Spleen (tissue), 11 donors: ENCODE data around the gene CD164. TPM values are rescaled to one million over a fixed set of nuclear protein-coding genes. Genes with fewer than 3 reads are reported as not detected.

ENCODE experiments used
- DNase-seq: peaks from one replicate; pipeline ENCODE4 v3.0.0-alpha.2; 2020
- H3K27ac ChIP-seq, 8 donors: fragments of 200-600 bp; sonication (generic) in 7 of 8; 1 replicate in 4 of 8; 2 replicates in 4 of 8; pipeline versions ENCODE4 v1.5.0 to v1.8.0; 2016 to 2021; ENCODE audit warnings: inconsistent platforms in 4 of 8, mild to moderate bottlenecking in 4 of 8, moderate library complexity in 1 of 8
- H3K27me3 ChIP-seq, 7 donors: fragments of 200-600 bp; sonication (generic) in 6 of 7; replicated peaks in 1 of 7; 1 replicate in 4 of 7; 2 replicates in 3 of 7; pipeline versions ENCODE4 v1.5.0 to v1.8.0; 2016 to 2021; ENCODE audit warnings: inconsistent platforms in 3 of 7, mild to moderate bottlenecking in 1 of 7
- H3K36me3 ChIP-seq, 6 donors: fragments of 200-600 bp; sonication (generic) in 5 of 6; 1 replicate in 4 of 6; 2 replicates in 2 of 6; pipeline versions ENCODE4 v1.5.0 to v1.8.0; 2016 to 2021; ENCODE audit warnings: inconsistent platforms in 2 of 6
- H3K4me1 ChIP-seq, 6 donors: fragments of 200-600 bp; sonication (generic) in 5 of 6; 1 replicate in 3 of 6; 2 replicates in 3 of 6; pipeline versions ENCODE4 v1.5.0 to v1.8.0; 2016 to 2021; ENCODE audit warnings: inconsistent platforms in 3 of 6
- H3K4me3 ChIP-seq, 8 donors: fragments of 200-600 bp; sonication (generic) in 7 of 8; 1 replicate in 4 of 8; 2 replicates in 4 of 8; pipeline versions ENCODE4 v1.5.0 to v1.8.0; 2016 to 2021; ENCODE audit warnings: inconsistent platforms in 4 of 8, mild to moderate bottlenecking in 4 of 8, moderate library complexity in 2 of 8
- H3K9me3 ChIP-seq, 8 donors: fragments of 200-600 bp; sonication (generic) in 7 of 8; 1 replicate in 4 of 8; 2 replicates in 4 of 8; pipeline versions ENCODE4 v1.5.0 to v1.8.0; 2016 to 2021; ENCODE audit warnings: inconsistent platforms in 4 of 8
- POLR2A ChIP-seq, 3 donors: fragments of 450-650 bp; IDR thresholded peaks; one replicate each; pipeline ENCODE4 v1.5.1; 2017; ENCODE audit warnings: antibody characterized with exemption in 3 of 3, mild to moderate bottlenecking in 1 of 3
- POLR2AphosphoS5 ChIP-seq, 3 donors: sonication (generic); formaldehyde crosslinking; IDR thresholded peaks; one replicate each; pipeline ENCODE4 v1.5.1; 2017; ENCODE audit warnings: antibody characterized with exemption in 3 of 3
- WGBS, 5 donors: extraction: QIAGEN DNeasy Blood & Tissue Kit in 3 of 5; methylation state at CpG; one replicate each; pipeline versions ENCODE4 v1.1.5 to v1.1.7; 2013 to 2018; 5-methylcytosine and 5-hydroxymethylcytosine counted together
- intact Hi-C: fragments of 100-400 bp; cut with DNase I; formaldehyde crosslinking; loops from one replicate; pipeline ENCODE4 v1.15.0; 2023; ENCODE audit warnings: low total_unique reads
- polyA plus RNA-seq, 3 donors: library from polyadenylated mRNA; stranded (reverse); fragments of 200-250 nt; gene quantifications; one replicate each; pipeline ENCODE4 v1.2.1, GENCODE V29; 2013
- total RNA-seq, 7 donors: library from RNA; depleted of rRNA in 3 of 7; stranded (reverse); fragments of >200 nt in 3 of 7; fragmentation: NEBNext Ultra II Directional in 4 of 7; extraction: Animal tissue kit (Norgen Biotek cat#: 25700) in 4 of 7; gene quantifications; one replicate each; pipeline versions ENCODE4 v1.1.0 to v1.2.1, GENCODE V29; 2016 to 2021
- TF ChIP-seq, protein P1 (sequence below), 11 experiments: fragments of 200-600 bp in 7 of 11; fragments of 450-650 bp in 4 of 11; sonication (generic) in 4 of 11; IDR thresholded peaks in 8 of 11; conservative IDR thresholded peaks in 3 of 11; 1 replicate in 7 of 11; 2 replicates in 4 of 11; pipeline versions ENCODE4 v1.4.0 to v1.8.0; 2016 to 2021; ENCODE audit warnings: antibody characterized with exemption in 11 of 11, inconsistent platforms in 4 of 11, mild to moderate bottlenecking in 1 of 11
- donor health status: healthy with polysubstance abuse.
- donor health status: DM: no; HTN: no; CAD: no; lungs with moderate emphysema.
- donor health status: DM: no; HTN: no; CAD: no.
- donor health status: Bipolar disorder and iron deficiency.
- donor health status: healthy.
- donor health status: DM: no; HTN: no; CAD: no.
- donor health status: DM: yes; HTN: yes; CAD: no.

CD164 gene
- total and polyA plus RNA-seq, 10 donors, result 79.4 to 249 (median 210) TPM

DNA sequence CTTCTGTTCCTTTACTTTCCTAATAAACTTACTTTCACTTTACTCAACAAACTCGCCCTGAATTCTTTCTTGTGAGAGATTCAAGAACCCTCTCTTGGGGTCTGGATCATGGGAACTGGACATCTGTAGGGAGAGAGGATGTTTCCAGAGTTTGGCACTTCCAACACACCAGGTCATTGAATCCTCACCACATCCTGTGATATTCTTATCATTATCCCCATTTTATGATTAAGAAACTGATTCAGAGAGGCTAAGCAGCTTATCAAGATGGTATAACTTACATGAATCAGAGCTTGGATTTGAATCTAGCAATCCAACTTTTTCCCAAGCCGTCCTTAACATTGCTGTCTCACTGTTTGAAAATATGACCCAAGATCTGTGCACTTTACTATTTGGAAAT is 42.7 kb upstream of the CD164 start:
- Histone ChIP-seq H3K4me1 (no peaks in the 10 kb centered on the region), H3K4me3 (no peak overlapping the region), H3K27ac (no peak overlapping the region), H3K36me3 (no peaks in the 10 kb centered on the region), H3K27me3 (no peaks in the 10 kb centered on the region), H3K9me3 (no peaks in the 10 kb centered on the region)
- WGBS, 5 donors, result 84 to 95% (median 89%) methylated on average over 2 of the region's 2 CpGs
- TF ChIP-seq, protein P1, sequence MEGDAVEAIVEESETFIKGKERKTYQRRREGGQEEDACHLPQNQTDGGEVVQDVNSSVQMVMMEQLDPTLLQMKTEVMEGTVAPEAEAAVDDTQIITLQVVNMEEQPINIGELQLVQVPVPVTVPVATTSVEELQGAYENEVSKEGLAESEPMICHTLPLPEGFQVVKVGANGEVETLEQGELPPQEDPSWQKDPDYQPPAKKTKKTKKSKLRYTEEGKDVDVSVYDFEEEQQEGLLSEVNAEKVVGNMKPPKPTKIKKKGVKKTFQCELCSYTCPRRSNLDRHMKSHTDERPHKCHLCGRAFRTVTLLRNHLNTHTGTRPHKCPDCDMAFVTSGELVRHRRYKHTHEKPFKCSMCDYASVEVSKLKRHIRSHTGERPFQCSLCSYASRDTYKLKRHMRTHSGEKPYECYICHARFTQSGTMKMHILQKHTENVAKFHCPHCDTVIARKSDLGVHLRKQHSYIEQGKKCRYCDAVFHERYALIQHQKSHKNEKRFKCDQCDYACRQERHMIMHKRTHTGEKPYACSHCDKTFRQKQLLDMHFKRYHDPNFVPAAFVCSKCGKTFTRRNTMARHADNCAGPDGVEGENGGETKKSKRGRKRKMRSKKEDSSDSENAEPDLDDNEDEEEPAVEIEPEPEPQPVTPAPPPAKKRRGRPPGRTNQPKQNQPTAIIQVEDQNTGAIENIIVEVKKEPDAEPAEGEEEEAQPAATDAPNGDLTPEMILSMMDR (IDR thresholded peaks at IDR 0.05 in 8 of 11, conservative IDR thresholded peaks at IDR 0.05 in 3 of 11), result no peak
- TF ChIP-seq POLR2AphosphoS5 (IDR thresholded peaks at IDR 0.05), result no peak
- no peak for TF ChIP-seq POLR2A (IDR thresholded peaks at IDR 0.05)
- DNase-seq, result no peak
- intact Hi-C loops, result no loop called here

DNA sequence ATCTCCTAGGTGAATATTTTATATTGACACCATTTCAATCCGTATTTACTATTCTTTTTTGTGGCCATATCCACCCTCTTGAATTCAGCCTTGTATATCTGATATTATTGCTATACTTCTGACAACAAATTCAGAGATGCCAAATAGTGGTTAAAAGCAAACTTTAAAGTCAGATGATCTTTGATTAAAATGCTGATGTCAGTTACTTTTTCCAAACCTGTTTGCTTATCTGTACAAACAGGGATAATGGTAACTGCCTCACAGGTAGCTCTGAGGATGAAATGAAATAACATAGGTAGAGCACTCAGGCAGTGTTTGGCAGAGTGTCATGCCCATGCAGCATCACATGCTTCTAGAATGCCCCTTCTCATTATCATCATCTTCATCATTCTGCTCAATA is 38.9 kb upstream of the CD164 start:
- no peak overlapping the region for H3K4me3 ChIP-seq
- no peaks in the 10 kb centered on the region for H3K9me3 ChIP-seq
- WGBS, 5 donors, result 81 to 100% (median 87%) methylated on average over 1 of the region's 1 CpG
- no peaks in the 10 kb centered on the region for H3K4me1 ChIP-seq
- DNase-seq, result no peak
- no peaks in the 10 kb centered on the region for H3K27me3 ChIP-seq
- no peaks in the 10 kb centered on the region for H3K36me3 ChIP-seq
- intact Hi-C loops, result no loop called here
- no peak for TF ChIP-seq POLR2A (IDR thresholded peaks at IDR 0.05)
- TF ChIP-seq, protein P1 (IDR thresholded peaks at IDR 0.05 in 8 of 11, conservative IDR thresholded peaks at IDR 0.05 in 3 of 11), result no peak
- no peak for TF ChIP-seq POLR2AphosphoS5 (IDR thresholded peaks at IDR 0.05)
- no peak overlapping the region for H3K27ac ChIP-seq

DNA sequence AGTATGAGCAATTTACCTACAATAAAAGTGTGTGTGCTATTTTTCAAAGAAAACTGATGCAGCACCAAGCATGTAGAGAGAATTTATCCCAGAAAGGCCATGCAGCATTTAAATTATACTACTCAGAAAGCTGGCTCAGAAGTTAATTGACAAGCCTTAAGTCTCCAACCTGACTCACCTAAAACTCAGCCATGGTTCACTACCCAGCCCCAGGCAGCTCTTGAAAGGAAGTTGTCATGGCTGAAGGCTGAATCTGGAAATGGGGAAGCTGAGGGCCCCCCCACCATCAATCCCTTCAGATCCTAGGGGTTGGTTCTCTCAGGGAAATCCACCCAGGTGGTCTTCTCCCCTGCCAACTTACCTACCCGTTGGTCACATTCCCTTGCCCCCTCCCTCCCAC is 38.5 kb upstream of the CD164 start:
- TF ChIP-seq POLR2AphosphoS5 (IDR thresholded peaks at IDR 0.05) (no peak), POLR2A (IDR thresholded peaks at IDR 0.05) (no peak)
- TF ChIP-seq, protein P1 (IDR thresholded peaks at IDR 0.05 in 8 of 11, conservative IDR thresholded peaks at IDR 0.05 in 3 of 11), result no peak
- H3K4me3 ChIP-seq, result no peak overlapping the region
- no peaks in the 10 kb centered on the region for H3K36me3 ChIP-seq
- no peaks in the 10 kb centered on the region for H3K27me3 ChIP-seq
- no peaks in the 10 kb centered on the region for H3K4me1 ChIP-seq
- intact Hi-C loops, result no loop called here
- WGBS, 5 donors, result 32 to 58% (median 50%) methylated on average over 1 of the region's 1 CpG
- no peak for DNase-seq
- H3K9me3 ChIP-seq, result no peaks in the 10 kb centered on the region
- H3K27ac ChIP-seq, result no peak overlapping the region

DNA sequence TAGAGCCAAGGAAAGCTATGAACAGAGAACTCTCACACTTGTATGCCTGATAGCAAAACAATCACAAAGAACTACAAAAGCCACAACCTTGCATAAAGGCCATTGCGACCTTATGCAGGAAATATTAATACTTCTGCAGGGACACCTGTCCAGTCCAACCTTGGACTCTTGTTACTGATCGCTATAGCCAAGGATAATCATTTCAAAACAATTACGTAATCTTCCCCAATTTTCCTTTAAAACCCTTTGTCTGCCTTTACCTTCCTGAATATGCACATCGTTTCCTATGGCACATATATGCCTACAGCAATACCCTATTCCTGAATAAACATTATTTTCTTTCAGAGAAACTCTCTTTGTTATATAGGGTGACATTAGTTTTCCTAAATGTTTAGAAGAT is 35.4 kb upstream of the CD164 start:
- DNase-seq, result no peak
- Histone ChIP-seq H3K36me3 (no peaks in the 10 kb centered on the region), H3K9me3 (peaks cover 0 to 6% (median 0%) of the 10 kb centered on the region in 8 donors), H3K4me1 (no peaks in the 10 kb centered on the region), H3K27me3 (no peaks in the 10 kb centered on the region), H3K27ac (no peak overlapping the region), H3K4me3 (no peak overlapping the region)
- no peak for TF ChIP-seq POLR2A (IDR thresholded peaks at IDR 0.05)
- TF ChIP-seq, protein P1 (IDR thresholded peaks at IDR 0.05 in 8 of 11, conservative IDR thresholded peaks at IDR 0.05 in 3 of 11), result no peak
- TF ChIP-seq POLR2AphosphoS5 (IDR thresholded peaks at IDR 0.05), result no peak
- 65 to 79% (median 70%) methylated on average over 4 of the region's 4 CpGs for WGBS, 5 donors
- intact Hi-C loops, result no loop called here
